ENCODE data around the gene MITF.
"Not testable (repeated sequence)": the region's sequence is repeated elsewhere in the genome, so short reads cannot be mapped to it uniquely, and the experiment has no call there.

Gene MITF

GRCh38 chr3:69879051-69879450, 139.8 kb downstream of the MITF start:
- DNase-seq, result no peak

GRCh38 chr3:69880069-69880640, 140.9 kb downstream of the MITF start:
- no peak for DNase-seq

- no peak for DNase-seq
Observed at GRCh38 chr3:69881051-69881450, 141.8 kb downstream of the MITF start.

- no peak for DNase-seq
Observed at GRCh38 chr3:69881756-69882428, 142.6 kb downstream of the MITF start.

GRCh38 chr3:69882560-69882959, 143.3 kb downstream of the MITF start:
- DNase-seq, result no peak

GRCh38 chr3:69888040-69888942, 149.0 kb downstream of the MITF start:
- no peak for DNase-seq

- no peak for DNase-seq
Observed at GRCh38 chr3:69888943-69889315, 149.7 kb downstream of the MITF start.

- DNase-seq, result peak; percentile 82
Observed at GRCh38 chr3:69890084-69890483, 150.8 kb downstream of the MITF start.

- DNase-seq, result peak; percentile 47
Observed at GRCh38 chr3:69890691-69891090, 151.4 kb downstream of the MITF start.

- DNase-seq, result no peak
Observed at GRCh38 chr3:69892706-69893105, 153.4 kb downstream of the MITF start.

- DNase-seq, result no peak
Observed at GRCh38 chr3:69893274-69893673, 154.0 kb downstream of the MITF start.

GRCh38 chr3:69896095-69896494, 156.8 kb downstream of the MITF start:
- no peak for DNase-seq

- no peak for DNase-seq
Observed at GRCh38 chr3:69900331-69900730, 161.1 kb downstream of the MITF start.

- no peak for DNase-seq
Observed at GRCh38 chr3:69901802-69902201, 162.5 kb downstream of the MITF start.

- no peak for DNase-seq
Observed at GRCh38 chr3:69902386-69902785, 163.1 kb downstream of the MITF start.

- DNase-seq, result no peak
Observed at GRCh38 chr3:69906351-69906966, 167.2 kb downstream of the MITF start.

GRCh38 chr3:69907554-69907953, 168.3 kb downstream of the MITF start:
- DNase-seq, result no peak

- DNase-seq, result not testable (repeated sequence)
Observed at GRCh38 chr3:69909859-69910258, 170.6 kb downstream of the MITF start.

GRCh38 chr3:69913422-69913821, 174.2 kb downstream of the MITF start:
- no peak for DNase-seq

- DNase-seq, result no peak
Observed at GRCh38 chr3:69914395-69914794, 175.1 kb downstream of the MITF start.

- no peak for DNase-seq
Observed at GRCh38 chr3:69915726-69916125, 176.5 kb downstream of the MITF start.

- DNase-seq, result not testable (repeated sequence)
Observed at GRCh38 chr3:69920009-69920408, 180.7 kb downstream of the MITF start.

- no peak for DNase-seq
Observed at GRCh38 chr3:69921651-69922050, 182.4 kb downstream of the MITF start.

Measured in fibroblast of skin of back (primary cell).